GM12875 (cell line): ENCODE results near the gene SKIC2.
"Not testable (repeated sequence)": the region's sequence is repeated elsewhere in the genome, so short reads cannot be mapped to it uniquely, and the experiment has no call there.

ENCODE experiments used
- H3K4me3 ChIP-seq: one replicate; pipeline ENCODE4 v1.5.1; 2011; ENCODE audit warnings: low read depth, low read length, control low read depth

The SKIC2 gene

GRCh38 chr6:32012941-32013617, 54.1 kb downstream of the SKIC2 start:
- H3K4me3 ChIP-seq = not testable (repeated sequence)

DNA sequence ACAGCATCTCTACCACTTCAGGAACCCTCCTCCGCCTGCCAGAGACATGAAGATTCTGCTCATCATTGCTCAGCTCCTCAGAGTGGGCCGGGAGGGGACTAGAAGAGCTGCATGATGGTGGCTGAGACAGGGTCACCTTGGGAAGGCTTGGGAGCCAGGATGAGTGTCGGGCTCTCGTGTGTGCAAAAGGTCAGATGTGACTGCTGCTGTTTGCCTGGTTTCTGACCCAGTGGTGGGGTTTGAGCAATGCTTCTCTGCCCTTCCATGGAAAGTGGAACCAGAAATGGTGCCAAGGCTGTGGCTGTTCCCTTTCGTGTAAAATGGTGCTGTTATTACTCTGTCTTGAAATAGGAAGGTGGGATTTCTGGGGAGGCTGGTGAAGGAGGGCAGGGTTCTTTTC, 54.8 kb downstream of the SKIC2 start:
- H3K4me3 ChIP-seq = not testable (repeated sequence)

- not testable (repeated sequence) for H3K4me3 ChIP-seq
Observed at GRCh38 chr6:32014547-32014946, 55.6 kb downstream of the SKIC2 start, which contains the start of gene C4B. Gene C4B (plus strand): TSS chr6:32014795. CDS start chr6:32014846, 51 bp downstream.
